Activated T-helper 1 cell treated with anti-CD3 and anti-CD28 coated beads, Interleukin-12 subunit alpha, Interleukin-12 subunit beta, Interleukin-2, Interleukin-4 antibody, amounts not matched to agents 30 ng/mL and 10 ng/mL and 1 ng/mL, durations not matched to agents 14 hours and 24 hours and 36 hours (primary cell): ENCODE measurements around the gene ERO1B. TPM values are rescaled to one million over a fixed set of nuclear protein-coding genes. Genes with fewer than 3 reads are reported as not detected.

ENCODE experiments used
- DNase-seq: peaks from one replicate; pipeline ENCODE4 v3.0.0; 2021; ENCODE audit warnings: low spot score
- H3K27ac Mint-ChIP-seq: one replicate; pipeline ENCODE4 v1.8.0; 2021; ENCODE audit warnings: mild to moderate bottlenecking, mixed read lengths
- H3K27me3 Mint-ChIP-seq: one replicate; pipeline ENCODE4 v1.8.0; 2022; ENCODE audit warnings: mild to moderate bottlenecking, moderate library complexity, mixed read lengths; ENCODE audit not compliant: insufficient read depth
- H3K36me3 Mint-ChIP-seq: one replicate; pipeline ENCODE4 v1.8.0; 2021; ENCODE audit warnings: low read depth, mixed read lengths
- H3K4me1 Mint-ChIP-seq: one replicate; pipeline ENCODE4 v1.8.0; 2021; ENCODE audit warnings: low read depth, mixed read lengths
- H3K4me3 Mint-ChIP-seq: one replicate; pipeline ENCODE4 v1.8.0; 2021; ENCODE audit warnings: mild to moderate bottlenecking, moderate library complexity, mixed read lengths
- H3K9me3 Mint-ChIP-seq: one replicate; pipeline ENCODE4 v1.8.0; 2021; ENCODE audit warnings: mixed read lengths
- intact Hi-C: fragments of 100-400 bp; cut with micrococcal nuclease; formaldehyde crosslinking; loops from one replicate; pipeline ENCODE4 v1.15.1; 2024
- total RNA-seq: library from RNA; stranded (reverse); gene quantifications from 2 replicates; pipeline ENCODE4 v1.2.3, GENCODE V29; 2022

ERO1B gene
- total RNA-seq, 1 donor from 2014 or later, result 2.1 TPM

- H3K9me3 Mint-ChIP-seq, result no peaks in the 10 kb centered on the region
- intact Hi-C loops, result no loop called here
- no peak overlapping the region for H3K27ac Mint-ChIP-seq
- no peak for DNase-seq
- H3K36me3 Mint-ChIP-seq, result no peaks in the 10 kb centered on the region
- H3K27me3 Mint-ChIP-seq, result peaks cover 6% of the 10 kb centered on the region
- H3K4me3 Mint-ChIP-seq, result no peak overlapping the region
- H3K4me1 Mint-ChIP-seq, result no peaks in the 10 kb centered on the region
These were observed 31.7 kb upstream of the ERO1B start for GRCh38 chr1:236313427-236313826.

GRCh38 chr1:236311040-236311439 is 29.3 kb upstream of the ERO1B start:
- H3K27ac Mint-ChIP-seq, result no peak overlapping the region
- no peak overlapping the region for H3K4me3 Mint-ChIP-seq
- DNase-seq, result no peak
- H3K36me3 Mint-ChIP-seq, result no peaks in the 10 kb centered on the region
- intact Hi-C loops, result no loop called here
- peaks cover 6% of the 10 kb centered on the region for H3K27me3 Mint-ChIP-seq
- no peaks in the 10 kb centered on the region for H3K9me3 Mint-ChIP-seq
- H3K4me1 Mint-ChIP-seq, result no peaks in the 10 kb centered on the region

GRCh38 chr1:236308827-236309226 is 27.1 kb upstream of the ERO1B start:
- Mint-ChIP-seq H3K27me3 (peaks cover 6% of the 10 kb centered on the region), H3K27ac (no peak overlapping the region), H3K9me3 (no peaks in the 10 kb centered on the region), H3K4me3 (no peak overlapping the region), H3K4me1 (no peaks in the 10 kb centered on the region), H3K36me3 (no peaks in the 10 kb centered on the region)
- DNase-seq, result no peak
- intact Hi-C loops, result no loop called here

- no peak overlapping the region for H3K27ac Mint-ChIP-seq
- intact Hi-C loops, result no loop called here
- no peak for DNase-seq
- no peak overlapping the region for H3K4me3 Mint-ChIP-seq
- no peaks in the 10 kb centered on the region for H3K36me3 Mint-ChIP-seq
- H3K4me1 Mint-ChIP-seq, result no peaks in the 10 kb centered on the region
- H3K27me3 Mint-ChIP-seq, result peaks cover 3% of the 10 kb centered on the region
- H3K9me3 Mint-ChIP-seq, result no peaks in the 10 kb centered on the region
These were observed 25.7 kb upstream of the ERO1B start for GRCh38 chr1:236307435-236307834.

- Mint-ChIP-seq H3K27me3 (no peaks in the 10 kb centered on the region), H3K36me3 (no peaks in the 10 kb centered on the region), H3K4me3 (no peak overlapping the region), H3K27ac (no peak overlapping the region), H3K4me1 (no peaks in the 10 kb centered on the region), H3K9me3 (no peaks in the 10 kb centered on the region)
- DNase-seq, result no peak
- intact Hi-C loops, result no loop called here
These were observed 22.9 kb upstream of the ERO1B start for GRCh38 chr1:236304682-236305081.

GRCh38 chr1:236303675-236304074 is 21.9 kb upstream of the ERO1B start:
- Mint-ChIP-seq H3K4me3 (no peak overlapping the region), H3K9me3 (no peaks in the 10 kb centered on the region), H3K27ac (no peak overlapping the region), H3K27me3 (no peaks in the 10 kb centered on the region), H3K36me3 (no peaks in the 10 kb centered on the region), H3K4me1 (no peaks in the 10 kb centered on the region)
- no peak for DNase-seq
- intact Hi-C loops, result no loop called here

GRCh38 chr1:236302941-236303340 is 21.2 kb upstream of the ERO1B start:
- intact Hi-C loops, result no loop called here
- no peak overlapping the region for H3K27ac Mint-ChIP-seq
- no peaks in the 10 kb centered on the region for H3K9me3 Mint-ChIP-seq
- no peaks in the 10 kb centered on the region for H3K27me3 Mint-ChIP-seq
- DNase-seq, result no peak
- H3K4me1 Mint-ChIP-seq, result no peaks in the 10 kb centered on the region
- no peaks in the 10 kb centered on the region for H3K36me3 Mint-ChIP-seq
- H3K4me3 Mint-ChIP-seq, result no peak overlapping the region

- H3K27me3 Mint-ChIP-seq, result no peaks in the 10 kb centered on the region
- H3K27ac Mint-ChIP-seq, result no peak overlapping the region
- no peaks in the 10 kb centered on the region for H3K36me3 Mint-ChIP-seq
- no peak for DNase-seq
- H3K4me3 Mint-ChIP-seq, result no peak overlapping the region
- intact Hi-C loops, result no loop called here
- H3K4me1 Mint-ChIP-seq, result no peaks in the 10 kb centered on the region
- H3K9me3 Mint-ChIP-seq, result no peaks in the 10 kb centered on the region
These were observed 20.2 kb upstream of the ERO1B start for GRCh38 chr1:236301958-236302335.

GRCh38 chr1:236301080-236301957 is 19.6 kb upstream of the ERO1B start:
- intact Hi-C loops, result no loop called here
- Mint-ChIP-seq H3K4me1 (no peaks in the 10 kb centered on the region), H3K36me3 (no peaks in the 10 kb centered on the region), H3K4me3 (no peak overlapping the region), H3K9me3 (no peaks in the 10 kb centered on the region), H3K27ac (no peak overlapping the region), H3K27me3 (no peaks in the 10 kb centered on the region)
- no peak for DNase-seq

- no peaks in the 10 kb centered on the region for H3K27me3 Mint-ChIP-seq
- no peak overlapping the region for H3K27ac Mint-ChIP-seq
- no peaks in the 10 kb centered on the region for H3K36me3 Mint-ChIP-seq
- intact Hi-C loops, result no loop called here
- no peaks in the 10 kb centered on the region for H3K4me1 Mint-ChIP-seq
- no peak for DNase-seq
- no peaks in the 10 kb centered on the region for H3K9me3 Mint-ChIP-seq
- H3K4me3 Mint-ChIP-seq, result no peak overlapping the region
These were observed 15.4 kb upstream of the ERO1B start for GRCh38 chr1:236297161-236297560.

- intact Hi-C loops, result no loop called here
- Mint-ChIP-seq H3K4me1 (no peaks in the 10 kb centered on the region), H3K27ac (no peak overlapping the region), H3K36me3 (no peaks in the 10 kb centered on the region), H3K4me3 (no peak overlapping the region), H3K9me3 (no peaks in the 10 kb centered on the region), H3K27me3 (peaks cover 7% of the 10 kb centered on the region)
- no peak for DNase-seq
These were observed 10.7 kb upstream of the ERO1B start for GRCh38 chr1:236292425-236292824.

- Mint-ChIP-seq H3K9me3 (no peaks in the 10 kb centered on the region), H3K4me3 (no peak overlapping the region), H3K36me3 (no peaks in the 10 kb centered on the region), H3K4me1 (peaks cover 8% of the 10 kb centered on the region), H3K27me3 (peaks cover 18% of the 10 kb centered on the region), H3K27ac (no peak overlapping the region)
- DNase-seq, result no peak
- intact Hi-C loops, result loop anchor here (10.0 kb wide), 2 partner anchors 405 to 1915 kb away; partner anchors contain the start of gene COA6
These were observed 7.9 kb upstream of the ERO1B start for GRCh38 chr1:236289492-236290131.

- Mint-ChIP-seq H3K9me3 (no peaks in the 10 kb centered on the region), H3K4me1 (peaks cover 18% of the 10 kb centered on the region), H3K27me3 (peaks cover 20% of the 10 kb centered on the region), H3K27ac (no peak overlapping the region), H3K36me3 (no peaks in the 10 kb centered on the region), H3K4me3 (no peak overlapping the region)
- DNase-seq, result no peak
- intact Hi-C loops, result loop anchor here (10.0 kb wide), 2 partner anchors 404 to 1914 kb away; partner anchors contain the start of gene COA6
These were observed 6.8 kb upstream of the ERO1B start for GRCh38 chr1:236288620-236288976.
